ENCODE data around the gene DERL2.

Gene DERL2

DNA sequence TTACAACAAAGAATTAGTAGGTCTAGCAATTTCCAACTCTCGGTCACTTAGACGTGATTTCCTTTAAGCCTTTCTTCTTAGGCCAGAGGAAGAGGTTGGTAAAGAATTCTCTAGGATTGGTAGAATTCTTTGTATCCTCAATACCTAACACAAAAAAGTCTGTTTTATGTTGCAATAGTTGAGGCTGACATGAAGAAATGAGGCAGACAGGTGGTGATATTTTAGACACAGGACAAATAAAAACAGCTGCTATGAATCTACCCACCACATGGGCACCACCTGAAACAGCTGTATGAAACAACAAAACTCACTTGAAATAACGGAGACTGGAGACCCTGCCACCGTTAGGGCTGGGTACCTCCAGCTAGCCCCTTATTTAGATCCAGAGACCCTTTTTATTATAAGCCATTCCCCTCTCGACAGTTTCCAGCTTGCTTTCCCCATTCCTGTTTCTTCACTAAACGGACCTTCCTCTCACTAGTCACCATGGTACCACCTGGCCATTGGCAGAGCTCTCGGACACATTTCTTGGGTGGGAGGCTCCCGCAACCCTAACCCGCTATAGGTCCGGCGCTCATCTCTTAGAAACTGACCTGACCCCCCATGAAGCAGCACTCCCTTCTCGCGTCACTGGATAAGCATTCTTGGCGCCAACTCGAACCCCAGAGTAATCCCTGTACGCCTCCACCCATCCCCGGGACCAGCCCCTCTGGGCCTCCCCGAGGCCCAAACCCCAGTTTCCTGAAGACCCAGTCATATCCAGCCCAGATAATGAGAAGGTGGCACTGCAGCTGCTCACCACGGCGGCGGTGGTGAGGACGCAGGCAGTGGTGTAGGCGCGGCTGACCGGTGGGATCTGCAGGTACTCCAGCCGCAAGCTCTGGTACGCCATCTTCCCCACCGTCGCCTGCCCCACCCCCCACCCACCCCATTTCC is at the start of gene DERL2:
TSS of gene DERL2 (minus strand) at position 909 of the 936 bp plus-strand sequence. CDS start at position 892, 17 bp downstream.
- DNase-seq, result no peak

DNA sequence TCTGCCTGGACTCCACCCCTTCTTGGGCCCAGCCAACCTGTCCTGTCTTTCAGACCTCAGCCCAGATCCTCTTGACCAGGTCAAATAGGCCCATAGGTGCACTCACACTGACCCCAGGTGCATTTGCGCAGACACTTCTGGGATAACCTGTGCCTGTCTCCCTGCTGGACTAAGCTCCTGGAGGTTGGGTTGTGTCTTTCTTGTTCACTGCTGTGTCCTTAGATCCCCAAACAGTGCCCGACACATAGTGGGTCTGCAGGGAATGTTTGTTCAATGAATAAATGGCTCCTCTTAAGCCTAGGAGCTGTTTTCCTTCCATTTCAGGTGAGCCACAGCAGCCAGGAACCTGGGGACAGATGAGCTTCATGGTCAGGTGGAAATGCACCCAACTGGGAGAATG is 49.5 kb upstream of the DERL2 start:
- DNase-seq, result no peak

DNA sequence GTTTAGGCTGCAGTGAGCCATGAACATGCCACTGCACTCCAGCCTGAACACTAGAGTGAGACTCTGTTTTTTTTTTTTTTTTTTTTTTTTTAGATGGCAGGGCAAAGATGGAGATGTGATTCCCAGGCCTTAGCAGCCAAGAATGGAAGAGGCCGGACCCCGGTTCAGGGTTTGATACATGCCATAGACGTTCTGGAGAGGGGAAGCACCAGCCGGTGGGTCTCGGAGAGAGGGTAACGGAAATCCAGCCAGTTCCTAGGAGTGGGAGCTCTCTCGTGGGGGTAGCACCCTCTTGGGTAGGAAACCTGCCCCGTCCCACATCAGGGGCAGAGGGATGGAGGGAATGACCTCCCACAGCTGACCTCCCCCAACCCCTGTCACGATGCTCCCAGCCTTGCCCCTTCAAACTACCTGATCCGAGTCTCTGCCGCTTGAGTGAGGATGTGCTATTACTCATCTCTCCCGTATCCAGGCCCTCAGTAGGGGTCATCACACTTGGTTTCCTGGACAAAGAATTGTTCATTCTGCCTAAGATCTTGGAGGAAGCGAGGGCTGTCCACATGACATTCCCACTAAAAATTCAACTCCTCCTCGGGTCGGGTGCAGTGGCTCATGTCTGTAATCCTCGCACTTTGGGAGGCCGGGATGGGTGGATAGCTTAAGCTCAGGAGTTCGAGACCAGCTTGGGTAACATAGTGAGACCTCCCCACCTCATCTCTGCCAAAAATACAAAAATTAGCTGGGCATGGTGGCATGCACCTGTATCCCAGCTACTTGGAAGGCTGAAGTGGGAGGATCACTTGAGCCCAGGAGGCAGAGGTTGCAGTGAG is 47.7 kb upstream of the DERL2 start:
- DNase-seq, result no peak

DNA sequence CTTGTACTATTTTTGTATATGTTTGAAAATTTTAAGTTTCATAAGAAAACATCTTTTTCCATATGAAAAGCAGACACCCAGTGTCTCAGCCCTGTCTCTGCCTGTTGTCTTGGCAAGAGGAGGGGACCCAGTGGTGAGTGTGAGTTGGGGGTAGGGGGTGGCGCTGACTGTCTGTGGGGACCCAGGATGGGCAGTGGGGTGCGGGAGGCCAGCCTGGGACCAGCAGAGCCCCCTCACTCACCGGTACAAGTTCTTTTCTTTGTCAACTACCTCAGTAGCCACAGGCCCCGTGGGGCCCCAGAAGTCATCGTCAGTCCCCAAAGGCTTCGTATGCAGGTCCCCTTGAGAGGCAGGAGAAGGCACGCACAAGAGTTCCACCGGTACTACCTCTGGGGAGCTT is 46.6 kb upstream of the DERL2 start:
- no peak for DNase-seq

GRCh38 chr17:5531085-5531418 is 45.1 kb upstream of the DERL2 start:
- DNase-seq, result no peak

DNA sequence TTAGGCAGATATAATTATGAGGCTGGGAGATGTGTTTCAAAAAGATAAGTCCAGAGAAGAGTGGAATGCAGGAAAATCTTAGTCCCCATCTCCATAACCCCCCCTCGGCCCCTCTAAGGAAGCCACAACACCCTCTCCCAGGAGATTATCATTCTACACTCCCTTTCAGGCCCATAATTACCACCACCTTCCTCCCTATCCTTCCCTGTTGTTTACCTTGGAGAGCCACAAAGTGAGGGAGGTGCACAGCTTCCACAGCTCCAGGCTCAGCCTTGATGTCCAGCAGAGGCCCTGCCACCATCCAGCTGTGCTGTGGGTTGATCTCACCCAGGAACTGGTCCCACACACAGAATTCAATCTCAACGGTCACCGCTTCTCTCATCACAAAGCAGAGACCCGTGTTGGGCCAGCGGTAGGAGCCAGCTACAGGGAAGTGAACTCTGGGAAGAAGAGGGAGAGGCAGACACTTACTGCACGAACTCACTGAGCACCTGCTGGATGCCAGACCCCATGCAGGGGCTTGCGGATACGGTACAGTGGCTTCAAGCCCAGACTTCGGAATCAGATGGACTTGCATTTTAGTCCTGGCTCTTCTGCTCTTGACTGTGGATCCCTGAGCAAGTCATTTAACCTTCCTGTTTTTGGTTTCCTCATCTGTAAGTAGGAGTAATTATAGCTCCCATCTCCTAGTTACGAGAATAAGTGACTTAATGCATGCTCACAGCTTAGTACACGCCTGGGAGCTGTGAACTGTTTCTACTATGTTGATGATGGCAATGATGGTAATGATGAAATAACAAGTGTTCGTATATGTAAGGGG is 44.5 kb upstream of the DERL2 start:
- no peak for DNase-seq

GRCh38 chr17:5527601-5528250 is 41.7 kb upstream of the DERL2 start:
- DNase-seq, result no peak

- DNase-seq, result no peak
These were observed 41.0 kb upstream of the DERL2 start for GRCh38 chr17:5526821-5527598.

- DNase-seq, result no peak
These were observed 37.3 kb upstream of the DERL2 start for GRCh38 chr17:5523249-5523648.

DNA sequence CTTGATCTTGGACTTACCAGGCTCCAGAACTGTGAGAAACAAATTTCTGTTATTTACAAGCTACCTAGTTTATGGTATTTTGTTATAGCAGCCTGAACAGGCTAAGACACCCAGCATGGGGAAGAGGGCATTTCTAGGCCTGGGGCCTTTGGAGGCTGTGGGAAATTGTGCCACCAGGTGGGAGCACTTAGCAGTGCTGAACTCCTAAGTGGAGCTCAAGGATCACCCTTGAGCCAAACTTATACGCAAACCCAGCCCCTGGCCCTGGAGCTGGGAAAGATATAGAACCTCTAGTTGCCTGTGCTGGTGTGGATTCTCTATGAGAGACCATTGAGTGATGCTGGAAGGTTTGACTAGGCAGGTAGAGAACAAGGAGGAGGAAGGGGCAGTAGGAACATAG is 36.5 kb upstream of the DERL2 start:
- DNase-seq, result no peak

GRCh38 chr17:5516060-5516792 is 30.2 kb upstream of the DERL2 start:
- no peak for DNase-seq

GRCh38 chr17:5514976-5515375 is 29.0 kb upstream of the DERL2 start:
- no peak for DNase-seq

DNA sequence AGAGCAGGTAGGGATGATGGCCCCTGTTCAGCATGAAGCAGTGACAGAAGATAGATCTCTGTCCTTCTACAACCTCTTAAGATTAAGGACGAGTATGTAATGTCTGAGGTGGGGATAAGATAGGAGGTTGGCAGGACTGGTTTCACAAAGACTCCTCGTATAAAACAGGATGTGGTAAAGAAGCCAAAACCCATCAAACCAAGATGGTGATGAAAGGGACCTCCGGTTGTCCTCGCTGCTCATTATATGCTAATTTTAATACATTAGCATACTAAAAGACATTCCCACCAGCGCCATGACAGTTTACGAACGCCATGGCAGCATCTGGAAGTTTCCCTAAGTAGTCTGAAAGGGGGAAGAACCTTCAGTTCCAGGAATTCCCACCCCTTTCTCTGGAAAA is 27.6 kb upstream of the DERL2 start:
- DNase-seq, result no peak

DNA sequence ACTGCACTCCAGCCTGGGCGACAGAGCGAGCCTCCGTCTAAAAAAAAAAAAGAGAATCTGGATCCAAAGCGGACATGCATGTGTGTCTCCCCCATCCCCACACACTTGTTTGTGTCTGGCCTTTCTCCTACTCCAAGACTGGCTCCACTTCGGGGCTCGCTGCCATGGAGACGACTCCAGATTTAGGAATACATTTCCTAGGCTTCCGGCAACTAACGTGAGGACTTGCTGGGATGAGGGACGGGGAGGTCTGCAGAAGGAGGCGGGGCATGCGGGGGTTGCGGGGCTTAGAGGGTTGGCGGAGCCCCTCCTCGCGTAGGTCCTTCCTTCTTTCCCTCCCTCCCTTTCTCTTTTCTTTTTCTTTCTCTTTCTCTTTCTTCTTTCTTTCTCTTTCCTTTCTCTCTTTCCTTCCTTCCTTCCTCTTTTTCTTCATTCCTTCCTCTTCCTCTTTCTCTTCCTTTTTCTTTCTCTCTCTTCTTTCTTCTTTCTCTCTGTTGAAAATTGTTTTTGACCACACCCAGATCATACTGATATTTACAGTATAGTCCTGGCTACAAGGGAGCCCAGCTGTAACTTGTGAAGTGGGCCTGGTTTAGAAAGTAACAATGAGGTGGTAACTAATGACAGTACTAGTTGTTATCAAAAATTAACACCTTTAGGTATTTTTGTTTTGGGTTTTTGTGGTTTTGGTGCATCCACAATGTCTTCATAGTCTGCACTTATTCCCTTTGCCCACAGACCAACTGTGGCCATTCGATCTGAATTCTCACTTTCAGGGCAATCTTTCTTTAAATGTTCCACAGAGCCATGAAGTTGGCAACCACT is 25.6 kb upstream of the DERL2 start:
- no peak for DNase-seq

- no peak for DNase-seq
These were observed 24.8 kb upstream of the DERL2 start for GRCh38 chr17:5510771-5511170.

- DNase-seq, result no peak
These were observed 23.5 kb upstream of the DERL2 start for GRCh38 chr17:5509482-5509881.

DNA sequence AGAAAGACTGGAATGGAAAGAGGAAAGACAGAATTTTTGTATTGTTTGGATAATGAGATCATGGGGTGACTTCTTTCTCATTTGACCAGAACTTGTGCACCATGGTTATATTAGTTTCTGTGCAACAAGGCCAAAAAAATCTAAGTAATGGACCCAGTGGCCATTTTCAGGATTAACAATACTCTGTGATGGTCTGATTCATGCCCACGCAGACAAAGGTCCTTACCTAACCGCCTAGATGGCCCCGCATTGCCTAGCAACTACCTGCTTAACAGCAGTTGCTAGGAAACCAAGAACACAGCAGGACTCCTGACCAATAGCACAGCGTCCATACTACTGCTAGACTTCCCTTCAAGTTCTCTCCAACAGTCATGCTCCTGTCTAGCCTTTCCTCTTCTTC is 22.8 kb upstream of the DERL2 start:
- no peak for DNase-seq

GRCh38 chr17:5506307-5506706 is 20.3 kb upstream of the DERL2 start:
- no peak for DNase-seq

- DNase-seq, result no peak
These were observed 16.6 kb upstream of the DERL2 start for GRCh38 chr17:5502552-5502951.

DNA sequence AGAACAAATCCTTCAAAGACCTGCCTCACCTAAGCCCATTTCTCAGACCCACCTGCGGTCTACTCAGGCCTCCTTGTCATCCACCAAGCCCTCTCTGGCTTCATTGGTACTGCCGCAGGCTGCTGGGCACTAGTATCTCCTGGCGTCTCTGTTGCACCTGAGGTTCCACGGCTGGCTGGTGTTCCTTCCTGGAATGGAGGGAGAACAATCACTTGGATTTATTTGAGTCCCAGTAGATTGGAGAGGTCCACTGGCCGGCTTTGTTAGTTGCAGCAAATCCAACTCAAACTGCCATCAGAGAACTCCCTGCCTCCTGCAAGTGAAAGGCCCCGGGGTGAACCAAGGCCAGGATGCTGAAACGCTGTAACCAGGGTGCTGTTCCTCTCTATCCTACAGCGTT is 15.7 kb upstream of the DERL2 start:
- no peak for DNase-seq

Data from activated gamma-delta T cell treated with Interleukin-2 at 50 U/mL for 16 hours (primary cell).